A549 (cell line): ENCODE data around the gene RLIM.

Source experiments
- FOXS1 ChIP-seq: fragments of 250-450 bp; sonication (Bioruptor Pico); IDR thresholded peaks from 2 replicates; pipeline ENCODE4 v1.5.0; 2020; ENCODE audit warnings: mild to moderate bottlenecking, moderate library complexity
- POLR2A ChIP-seq: IDR thresholded peaks from 2 replicates; pipeline ENCODE4 v1.6.1; 2012; ENCODE audit warnings: mild to moderate bottlenecking, low read length
- TF ChIP-seq, protein P1 (sequence below): fragments of >200 bp; sonication (Bioruptor Twin); formaldehyde crosslinking; IDR thresholded peaks from 3 replicates; pipeline ENCODE4 v1.5.1; 2016

DNA sequence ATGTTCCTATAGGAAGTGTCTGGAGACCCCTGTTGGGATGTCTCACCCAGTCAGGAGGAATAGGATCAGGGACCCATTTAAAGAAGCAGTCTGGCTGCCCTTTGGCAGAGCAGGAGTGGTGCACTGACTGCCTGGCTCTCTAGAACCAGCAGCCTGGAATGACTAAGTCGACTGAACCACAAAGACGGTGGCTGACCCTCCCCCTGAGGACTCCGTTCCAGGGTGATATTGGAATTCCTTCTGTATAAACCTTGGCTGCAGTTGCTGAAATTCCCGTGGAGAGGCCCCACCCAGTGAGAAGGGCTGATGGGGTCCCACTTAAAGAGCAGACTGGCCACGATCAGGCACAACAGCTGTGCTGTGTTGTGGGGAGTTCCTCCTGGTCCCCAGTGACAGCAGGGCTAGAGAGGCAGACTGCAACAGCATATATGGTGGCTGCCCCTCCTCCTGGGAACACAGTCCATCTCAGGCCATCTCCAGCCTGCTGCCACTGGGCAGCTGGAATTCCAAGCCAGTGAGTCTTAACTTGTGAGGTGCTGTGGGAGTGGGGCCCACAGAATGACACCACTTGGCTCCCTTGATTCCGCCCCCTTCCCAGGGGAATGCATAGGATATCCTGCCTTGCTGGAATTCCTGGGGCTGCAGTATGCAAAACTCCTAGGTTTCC, 41.8 kb upstream of the RLIM start:
- TF ChIP-seq POLR2A (no peak), FOXS1 (CRISPR knock-in tag) (no peak)
- TF ChIP-seq, protein P1, sequence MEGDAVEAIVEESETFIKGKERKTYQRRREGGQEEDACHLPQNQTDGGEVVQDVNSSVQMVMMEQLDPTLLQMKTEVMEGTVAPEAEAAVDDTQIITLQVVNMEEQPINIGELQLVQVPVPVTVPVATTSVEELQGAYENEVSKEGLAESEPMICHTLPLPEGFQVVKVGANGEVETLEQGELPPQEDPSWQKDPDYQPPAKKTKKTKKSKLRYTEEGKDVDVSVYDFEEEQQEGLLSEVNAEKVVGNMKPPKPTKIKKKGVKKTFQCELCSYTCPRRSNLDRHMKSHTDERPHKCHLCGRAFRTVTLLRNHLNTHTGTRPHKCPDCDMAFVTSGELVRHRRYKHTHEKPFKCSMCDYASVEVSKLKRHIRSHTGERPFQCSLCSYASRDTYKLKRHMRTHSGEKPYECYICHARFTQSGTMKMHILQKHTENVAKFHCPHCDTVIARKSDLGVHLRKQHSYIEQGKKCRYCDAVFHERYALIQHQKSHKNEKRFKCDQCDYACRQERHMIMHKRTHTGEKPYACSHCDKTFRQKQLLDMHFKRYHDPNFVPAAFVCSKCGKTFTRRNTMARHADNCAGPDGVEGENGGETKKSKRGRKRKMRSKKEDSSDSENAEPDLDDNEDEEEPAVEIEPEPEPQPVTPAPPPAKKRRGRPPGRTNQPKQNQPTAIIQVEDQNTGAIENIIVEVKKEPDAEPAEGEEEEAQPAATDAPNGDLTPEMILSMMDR: no peak
